GM12875 (cell line): ENCODE results near the gene LAMA2.

Source experiments
- H3K4me3 ChIP-seq: one replicate; pipeline ENCODE4 v1.5.1; 2011; ENCODE audit warnings: low read depth, low read length, control low read depth
- TF ChIP-seq, protein P1 (sequence below): IDR thresholded peaks from 2 replicates; pipeline ENCODE4 v1.5.1; 2011; ENCODE audit warnings: low read depth, mild to moderate bottlenecking, control low read depth, inconsistent platforms, low read length, moderate library complexity, borderline replicate concordance; ENCODE audit not compliant: insufficient read depth

The LAMA2 gene

GRCh38 chr6:129098061-129098553, 215.2 kb downstream of the LAMA2 start:
- H3K4me3 ChIP-seq = no peak overlapping the region
- TF ChIP-seq, protein P1, sequence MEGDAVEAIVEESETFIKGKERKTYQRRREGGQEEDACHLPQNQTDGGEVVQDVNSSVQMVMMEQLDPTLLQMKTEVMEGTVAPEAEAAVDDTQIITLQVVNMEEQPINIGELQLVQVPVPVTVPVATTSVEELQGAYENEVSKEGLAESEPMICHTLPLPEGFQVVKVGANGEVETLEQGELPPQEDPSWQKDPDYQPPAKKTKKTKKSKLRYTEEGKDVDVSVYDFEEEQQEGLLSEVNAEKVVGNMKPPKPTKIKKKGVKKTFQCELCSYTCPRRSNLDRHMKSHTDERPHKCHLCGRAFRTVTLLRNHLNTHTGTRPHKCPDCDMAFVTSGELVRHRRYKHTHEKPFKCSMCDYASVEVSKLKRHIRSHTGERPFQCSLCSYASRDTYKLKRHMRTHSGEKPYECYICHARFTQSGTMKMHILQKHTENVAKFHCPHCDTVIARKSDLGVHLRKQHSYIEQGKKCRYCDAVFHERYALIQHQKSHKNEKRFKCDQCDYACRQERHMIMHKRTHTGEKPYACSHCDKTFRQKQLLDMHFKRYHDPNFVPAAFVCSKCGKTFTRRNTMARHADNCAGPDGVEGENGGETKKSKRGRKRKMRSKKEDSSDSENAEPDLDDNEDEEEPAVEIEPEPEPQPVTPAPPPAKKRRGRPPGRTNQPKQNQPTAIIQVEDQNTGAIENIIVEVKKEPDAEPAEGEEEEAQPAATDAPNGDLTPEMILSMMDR = no peak

GRCh38 chr6:129099696-129100095, 216.8 kb downstream of the LAMA2 start:
- TF ChIP-seq, protein P1 = no peak
- H3K4me3 ChIP-seq = no peak overlapping the region

- no peak overlapping the region for H3K4me3 ChIP-seq
- TF ChIP-seq, protein P1 = no peak
Observed at GRCh38 chr6:129100164-129100563, 217.2 kb downstream of the LAMA2 start.

- TF ChIP-seq, protein P1 = no peak
Observed at GRCh38 chr6:129102741-129103140, 219.8 kb downstream of the LAMA2 start.

DNA sequence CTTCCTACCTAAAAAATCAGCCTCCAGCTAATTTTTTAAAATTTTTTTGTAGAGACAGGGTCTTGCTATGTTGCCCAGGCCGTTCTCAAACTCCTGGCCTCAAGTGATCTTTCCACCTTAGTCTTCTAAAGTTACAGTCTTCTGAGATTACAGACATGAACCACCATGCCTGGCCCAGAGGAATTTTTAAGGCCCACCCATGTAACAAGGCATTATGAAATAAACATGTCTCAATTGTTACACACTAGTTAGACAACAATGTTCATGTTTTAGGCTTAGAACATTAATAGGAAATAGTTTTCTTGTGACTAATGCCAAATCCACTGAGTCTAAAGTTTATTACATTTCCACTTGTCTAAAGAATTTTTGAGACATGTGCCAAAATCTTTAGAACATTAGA, 221.2 kb downstream of the LAMA2 start:
- TF ChIP-seq, protein P1 = no peak

More at GRCh38 chr6:129102741-129103140, 219.8 kb downstream of the LAMA2 start:
- H3K4me3 ChIP-seq = no peak overlapping the region

DNA sequence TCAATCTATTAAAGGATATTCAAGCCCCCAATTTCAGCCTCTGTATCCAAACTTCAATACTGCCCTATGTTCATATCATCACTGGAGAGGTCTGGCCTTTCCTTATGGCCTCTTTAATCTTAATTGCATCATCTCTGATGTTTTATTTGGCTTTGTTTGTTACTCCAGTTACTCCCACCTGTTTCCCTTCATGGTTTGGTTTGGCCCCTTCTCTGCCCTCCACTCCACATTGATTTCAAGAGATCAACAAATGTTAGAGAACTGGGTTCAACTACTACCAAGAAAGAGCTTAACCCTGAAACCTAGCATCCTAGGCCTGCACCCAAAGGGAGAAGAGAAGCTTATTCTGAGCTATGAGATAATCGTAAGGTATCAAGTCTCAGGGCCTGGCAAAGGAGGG, 221.6 kb downstream of the LAMA2 start:
- TF ChIP-seq, protein P1 = no peak
- no peak overlapping the region for H3K4me3 ChIP-seq

More for the DNA sequence above, 221.2 kb downstream of the LAMA2 start:
- H3K4me3 ChIP-seq = no peak overlapping the region

GRCh38 chr6:129105035-129105434, 222.1 kb downstream of the LAMA2 start:
- TF ChIP-seq, protein P1 = no peak
- no peak overlapping the region for H3K4me3 ChIP-seq
